ENCODE measurements around the gene TMX3.

GRCh38 chr18:68738564-68738963 is 23.7 kb upstream of the TMX3 start:
- TF ChIP-seq CTCF (IDR thresholded peaks at IDR 0.05) (no peak), EZH2 (IDR thresholded peaks at IDR 0.05; ENCODE audit: borderline replicate concordance, insufficient read depth, low read depth, low read length, poor library complexity, severe bottlenecking) (no peak)

Data from B cell (primary cell).